ENCODE data around the gene MTURN. TPM values are rescaled to one million over a fixed set of nuclear protein-coding genes. Genes with fewer than 3 reads are reported as not detected.

Gene MTURN
- polyA plus RNA-seq, 1 donor (not counting 4 experiments of a cell fraction or from before 2014, with no cell fraction given), result 10.8 TPM

DNA sequence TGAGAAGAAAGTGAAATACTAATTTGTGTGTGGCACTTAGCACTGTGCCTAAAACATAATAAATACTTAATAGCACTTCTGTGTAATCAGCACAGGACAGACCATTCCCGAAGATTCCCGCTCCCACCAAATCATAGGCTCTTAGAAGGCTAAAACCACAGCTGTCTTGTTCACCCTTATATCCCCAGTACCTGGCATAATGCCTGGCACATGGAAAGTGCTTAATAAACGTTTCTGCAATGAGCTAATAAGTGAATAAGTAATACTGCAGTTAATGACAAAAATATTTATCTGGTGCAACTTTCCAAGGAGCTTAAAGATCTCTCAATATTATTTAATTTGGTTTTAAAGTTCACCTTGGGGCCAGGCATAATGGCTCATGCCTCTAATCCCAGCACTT lies 43.2 kb downstream of the MTURN start:
- Histone ChIP-seq H3K4me2 (ENCODE audit: control insufficient read depth, extremely low read depth, insufficient read depth, low read depth, low read length) (no peak overlapping the region), H3K27ac (ENCODE audit: control insufficient read depth, insufficient read depth, low read length) (no peak overlapping the region), H3K27me3 (ENCODE audit: control insufficient read depth, extremely low read depth, insufficient read depth, low read length) (no peaks in the 10 kb centered on the region), H4K20me1 (ENCODE audit: control insufficient read depth, extremely low read depth, insufficient read depth, low read length) (no peaks in the 10 kb centered on the region), H2AFZ (ENCODE audit: control insufficient read depth, low read length) (no peak overlapping the region), H3K9me3 (ENCODE audit: control insufficient read depth, low read depth, low read length) (no peaks in the 10 kb centered on the region), H3K9ac (ENCODE audit: control insufficient read depth, extremely low read depth, insufficient read depth, low read length) (no peak overlapping the region), H3K4me1 (ENCODE audit: control insufficient read depth, extremely low read depth, insufficient read depth, low read length) (peaks cover 16% of the 10 kb centered on the region), H3K9me1 (ENCODE audit: control insufficient read depth, extremely low read depth, insufficient read depth, low read length) (no peaks in the 10 kb centered on the region), H3K4me3 (ENCODE audit: control insufficient read depth in 2 of 3, extremely low read depth in 1 of 3, insufficient read depth in 2 of 3, low read depth in 1 of 3, low read length in 3 of 3) (no peak overlapping the region), H3K36me3 (ENCODE audit: control insufficient read depth in 2 of 2, extremely low read depth in 1 of 2, insufficient read depth in 2 of 2, low read length in 2 of 2) (no peaks in the 10 kb centered on the region), H3K79me2 (ENCODE audit: control insufficient read depth, insufficient read depth, low read length) (no peaks in the 10 kb centered on the region)
- no peak for TF ChIP-seq EZH2 (IDR thresholded peaks at IDR 0.05; ENCODE audit: low read length)
- TF ChIP-seq, protein P1, sequence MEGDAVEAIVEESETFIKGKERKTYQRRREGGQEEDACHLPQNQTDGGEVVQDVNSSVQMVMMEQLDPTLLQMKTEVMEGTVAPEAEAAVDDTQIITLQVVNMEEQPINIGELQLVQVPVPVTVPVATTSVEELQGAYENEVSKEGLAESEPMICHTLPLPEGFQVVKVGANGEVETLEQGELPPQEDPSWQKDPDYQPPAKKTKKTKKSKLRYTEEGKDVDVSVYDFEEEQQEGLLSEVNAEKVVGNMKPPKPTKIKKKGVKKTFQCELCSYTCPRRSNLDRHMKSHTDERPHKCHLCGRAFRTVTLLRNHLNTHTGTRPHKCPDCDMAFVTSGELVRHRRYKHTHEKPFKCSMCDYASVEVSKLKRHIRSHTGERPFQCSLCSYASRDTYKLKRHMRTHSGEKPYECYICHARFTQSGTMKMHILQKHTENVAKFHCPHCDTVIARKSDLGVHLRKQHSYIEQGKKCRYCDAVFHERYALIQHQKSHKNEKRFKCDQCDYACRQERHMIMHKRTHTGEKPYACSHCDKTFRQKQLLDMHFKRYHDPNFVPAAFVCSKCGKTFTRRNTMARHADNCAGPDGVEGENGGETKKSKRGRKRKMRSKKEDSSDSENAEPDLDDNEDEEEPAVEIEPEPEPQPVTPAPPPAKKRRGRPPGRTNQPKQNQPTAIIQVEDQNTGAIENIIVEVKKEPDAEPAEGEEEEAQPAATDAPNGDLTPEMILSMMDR (optimal IDR thresholded peaks at IDR 0.05 in 1 of 3, IDR thresholded peaks at IDR 0.05 in 1 of 3, conservative IDR thresholded peaks at IDR 0.05 in 1 of 3; ENCODE audit: extremely low read depth in 1 of 3, insufficient read depth in 2 of 3, low read length in 3 of 3), result no peak
- DNase-seq (ENCODE audit: low read depth, low spot score) (no peak), FAIRE-seq (no peak)
- dilution Hi-C loops (cut with MboI; ENCODE audit: extremely low pct_ligation_motif_present, low sequenced_read_pairs), result no loop called here

DNA sequence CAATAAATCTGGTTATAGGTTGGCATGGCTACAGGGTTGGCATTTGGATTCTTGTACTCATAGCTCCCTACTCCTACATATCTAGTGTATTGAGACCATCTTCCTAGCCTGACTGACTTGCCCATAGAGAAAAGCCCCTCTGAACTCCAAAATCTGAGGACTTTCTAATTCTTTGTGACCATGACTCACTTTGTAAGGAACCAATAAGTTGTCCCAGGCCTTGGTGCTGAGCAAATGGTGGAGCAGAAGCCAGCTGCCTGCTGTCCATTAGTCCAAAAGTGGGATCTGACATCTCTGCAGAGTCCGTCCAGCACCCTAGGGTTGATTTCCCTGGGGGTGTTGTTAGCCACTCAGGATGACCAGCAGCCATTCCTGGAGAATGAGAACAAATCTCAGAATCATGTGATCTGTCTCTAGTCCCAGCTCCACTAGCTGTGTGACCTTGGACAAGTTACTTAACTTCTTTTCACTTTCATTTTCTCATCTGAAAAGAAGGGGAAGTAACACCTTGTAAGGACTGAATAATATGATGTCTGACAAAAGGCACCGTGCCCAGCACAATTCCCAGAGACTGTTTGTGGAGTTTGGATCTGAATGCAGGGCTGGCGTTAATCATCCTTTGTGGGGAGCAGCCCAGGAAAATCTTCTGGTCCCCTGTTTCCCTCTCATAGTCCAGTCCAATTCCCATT lies 44.1 kb downstream of the MTURN start:
- Histone ChIP-seq H3K79me2 (ENCODE audit: control insufficient read depth, insufficient read depth, low read length) (no peaks in the 10 kb centered on the region), H3K4me1 (ENCODE audit: control insufficient read depth, extremely low read depth, insufficient read depth, low read length) (peaks cover 8% of the 10 kb centered on the region), H3K27me3 (ENCODE audit: control insufficient read depth, extremely low read depth, insufficient read depth, low read length) (no peaks in the 10 kb centered on the region), H3K9me3 (ENCODE audit: control insufficient read depth, low read depth, low read length) (no peaks in the 10 kb centered on the region), H3K27ac (ENCODE audit: control insufficient read depth, insufficient read depth, low read length) (no peak overlapping the region), H2AFZ (ENCODE audit: control insufficient read depth, low read length) (no peak overlapping the region), H3K4me3 (ENCODE audit: control insufficient read depth in 2 of 3, extremely low read depth in 1 of 3, insufficient read depth in 2 of 3, low read depth in 1 of 3, low read length in 3 of 3) (no peak overlapping the region), H3K9me1 (ENCODE audit: control insufficient read depth, extremely low read depth, insufficient read depth, low read length) (no peaks in the 10 kb centered on the region), H4K20me1 (ENCODE audit: control insufficient read depth, extremely low read depth, insufficient read depth, low read length) (no peaks in the 10 kb centered on the region), H3K9ac (ENCODE audit: control insufficient read depth, extremely low read depth, insufficient read depth, low read length) (no peak overlapping the region), H3K4me2 (ENCODE audit: control insufficient read depth, extremely low read depth, insufficient read depth, low read depth, low read length) (no peak overlapping the region), H3K36me3 (ENCODE audit: control insufficient read depth in 2 of 2, extremely low read depth in 1 of 2, insufficient read depth in 2 of 2, low read length in 2 of 2) (no peaks in the 10 kb centered on the region)
- TF ChIP-seq, protein P1 (optimal IDR thresholded peaks at IDR 0.05 in 1 of 3, IDR thresholded peaks at IDR 0.05 in 1 of 3, conservative IDR thresholded peaks at IDR 0.05 in 1 of 3; ENCODE audit: extremely low read depth in 1 of 3, insufficient read depth in 2 of 3, low read length in 3 of 3), result no peak
- dilution Hi-C loops (cut with MboI; ENCODE audit: extremely low pct_ligation_motif_present, low sequenced_read_pairs), result no loop called here
- FAIRE-seq (no peak), DNase-seq (ENCODE audit: low read depth, low spot score) (no peak)
